Mucosa of rectum (tissue), 2 donors: ENCODE data around the gene SLFN5.
"Not testable (repeated sequence)": the region's sequence is repeated elsewhere in the genome, so short reads cannot be mapped to it uniquely, and the experiment has no call there.

Source experiments
- H3K27ac ChIP-seq, 2 donors: one replicate each; pipeline ENCODE4 v1.7.0; 2013; ENCODE audit warnings: inconsistent platforms in 2 of 2, low read depth in 2 of 2, low read length in 2 of 2
- H3K27me3 ChIP-seq, 2 donors: one replicate each; pipeline ENCODE4 v1.7.0; 2013; ENCODE audit warnings: low read length in 2 of 2; ENCODE audit not compliant: control insufficient read depth in 2 of 2, insufficient read depth in 2 of 2
- H3K36me3 ChIP-seq, 2 donors: one replicate each; pipeline ENCODE4 v1.7.0; 2013; ENCODE audit warnings: low read length in 2 of 2; ENCODE audit not compliant: control insufficient read depth in 2 of 2, insufficient read depth in 2 of 2
- H3K4me1 ChIP-seq, 2 donors: one replicate each; pipeline ENCODE4 v1.7.0; 2013; ENCODE audit warnings: low read length in 2 of 2, mild to moderate bottlenecking in 1 of 2; ENCODE audit not compliant: control insufficient read depth in 2 of 2, insufficient read depth in 2 of 2
- H3K4me3 ChIP-seq, 2 donors: one replicate each; pipeline ENCODE4 v1.7.0; 2013; ENCODE audit warnings: low read length in 2 of 2
- H3K9ac ChIP-seq, 2 donors: one replicate each; pipeline ENCODE4 v1.7.0; 2013; ENCODE audit warnings: low read length in 2 of 2, low read depth in 1 of 2, mild to moderate bottlenecking in 1 of 2
- H3K9me3 ChIP-seq, 2 donors: one replicate each; pipeline ENCODE4 v1.7.0; 2013; ENCODE audit warnings: low read length in 2 of 2; ENCODE audit not compliant: control insufficient read depth in 2 of 2
- donor health status: healthy.
- donor health status: Normal muscosa, but diverticular disease.

The SLFN5 gene

DNA sequence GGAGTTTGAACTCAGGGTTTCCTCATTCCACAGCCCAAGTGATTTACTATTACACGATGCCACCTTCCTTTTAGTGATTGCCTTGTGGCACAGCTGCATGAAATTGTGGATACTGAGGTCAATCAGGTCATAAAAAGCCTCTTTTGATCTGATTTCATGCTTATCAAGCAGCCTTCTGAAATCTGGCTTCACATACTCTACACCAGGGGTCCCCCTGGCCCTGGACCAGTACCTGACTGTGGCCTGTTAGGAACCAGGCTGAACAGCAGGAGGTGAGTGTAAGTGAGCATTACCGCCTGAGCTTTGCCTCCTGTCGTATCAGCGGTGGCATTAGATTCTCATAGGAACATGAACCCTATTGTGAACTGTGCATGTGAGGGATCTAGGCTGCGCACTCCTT, 13.8 kb downstream of the SLFN5 start:
- H3K9me3 ChIP-seq: no peaks in the 10 kb centered on the region
- H3K36me3 ChIP-seq: peaks cover 2 to 3% of the 10 kb centered on the region in 2 donors
- H3K27me3 ChIP-seq: no peaks in the 10 kb centered on the region
- H3K27ac ChIP-seq: no peak overlapping the region
- no peak overlapping the region for H3K9ac ChIP-seq
- H3K4me1 ChIP-seq: peaks cover 12 to 17% of the 10 kb centered on the region in 2 donors
- no peak overlapping the region for H3K4me3 ChIP-seq

DNA sequence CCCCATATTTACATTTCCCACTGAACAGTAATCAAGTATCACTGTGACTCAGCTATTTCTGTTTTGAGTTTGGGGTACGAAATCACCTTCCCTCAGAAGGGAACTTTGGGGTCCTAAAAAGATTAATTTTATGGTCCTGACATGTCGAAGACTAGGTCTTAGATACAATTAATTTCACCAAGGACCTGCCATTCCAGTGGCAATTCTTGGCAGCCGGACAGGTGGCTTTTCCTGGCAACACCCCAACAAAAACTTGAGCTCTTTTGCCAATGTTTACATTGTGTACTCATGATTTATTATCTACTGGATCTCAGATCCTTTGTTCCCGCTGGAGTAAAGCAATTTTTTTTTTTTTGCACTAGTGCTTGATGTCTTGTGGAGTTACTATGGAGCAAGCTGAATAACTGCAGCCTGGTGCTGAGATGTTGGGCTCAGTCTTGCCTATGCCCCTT, 14.4 kb downstream of the SLFN5 start:
- H3K4me3 ChIP-seq: no peak overlapping the region
- H3K27ac ChIP-seq: no peak overlapping the region
- peaks cover 2 to 3% of the 10 kb centered on the region in 2 donors for H3K36me3 ChIP-seq
- peaks cover 12 to 17% of the 10 kb centered on the region in 2 donors for H3K4me1 ChIP-seq
- H3K9ac ChIP-seq: no peak overlapping the region
- no peaks in the 10 kb centered on the region for H3K9me3 ChIP-seq
- no peaks in the 10 kb centered on the region for H3K27me3 ChIP-seq

DNA sequence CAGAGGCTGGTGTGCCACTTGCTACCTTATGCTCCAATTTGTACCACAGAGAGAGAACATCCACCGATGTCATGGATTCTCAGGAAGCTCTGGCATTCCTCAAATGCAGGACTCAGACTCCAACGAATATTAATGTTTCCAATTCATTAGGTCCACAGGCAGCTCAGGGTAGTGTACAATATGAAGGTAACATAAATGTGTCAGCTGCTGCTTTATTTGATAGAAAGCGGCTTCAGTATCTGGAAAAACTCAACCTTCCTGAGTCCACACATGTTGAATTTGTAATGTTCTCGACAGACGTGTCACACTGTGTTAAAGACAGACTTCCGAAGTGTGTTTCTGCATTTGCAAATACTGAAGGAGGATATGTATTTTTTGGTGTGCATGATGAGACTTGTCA, 16.1 kb downstream of the SLFN5 start:
- Histone ChIP-seq H3K9ac (no peak overlapping the region), H3K36me3 (peaks cover 5 to 10% of the 10 kb centered on the region in 2 donors), H3K27ac (no peak overlapping the region), H3K9me3 (no peaks in the 10 kb centered on the region), H3K4me1 (peaks cover 12 to 17% of the 10 kb centered on the region in 2 donors), H3K27me3 (no peaks in the 10 kb centered on the region), H3K4me3 (no peak overlapping the region)

DNA sequence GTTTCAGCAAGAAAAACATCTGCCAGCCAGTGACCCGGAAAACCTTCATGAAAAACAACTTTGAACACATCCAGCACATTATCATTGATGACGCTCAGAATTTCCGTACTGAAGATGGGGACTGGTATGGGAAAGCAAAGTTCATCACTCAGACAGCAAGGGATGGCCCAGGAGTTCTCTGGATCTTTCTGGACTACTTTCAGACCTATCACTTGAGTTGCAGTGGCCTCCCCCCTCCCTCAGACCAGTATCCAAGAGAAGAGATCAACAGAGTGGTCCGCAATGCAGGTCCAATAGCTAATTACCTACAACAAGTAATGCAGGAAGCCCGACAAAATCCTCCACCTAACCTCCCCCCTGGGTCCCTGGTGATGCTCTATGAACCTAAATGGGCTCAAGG, 22.2 kb downstream of the SLFN5 start:
- no peaks in the 10 kb centered on the region for H3K27me3 ChIP-seq
- no peak overlapping the region for H3K4me3 ChIP-seq
- no peaks in the 10 kb centered on the region for H3K4me1 ChIP-seq
- peaks cover 10 to 31% of the 10 kb centered on the region in 2 donors for H3K36me3 ChIP-seq
- H3K9ac ChIP-seq: no peak overlapping the region
- no peak overlapping the region for H3K27ac ChIP-seq
- no peaks in the 10 kb centered on the region for H3K9me3 ChIP-seq

DNA sequence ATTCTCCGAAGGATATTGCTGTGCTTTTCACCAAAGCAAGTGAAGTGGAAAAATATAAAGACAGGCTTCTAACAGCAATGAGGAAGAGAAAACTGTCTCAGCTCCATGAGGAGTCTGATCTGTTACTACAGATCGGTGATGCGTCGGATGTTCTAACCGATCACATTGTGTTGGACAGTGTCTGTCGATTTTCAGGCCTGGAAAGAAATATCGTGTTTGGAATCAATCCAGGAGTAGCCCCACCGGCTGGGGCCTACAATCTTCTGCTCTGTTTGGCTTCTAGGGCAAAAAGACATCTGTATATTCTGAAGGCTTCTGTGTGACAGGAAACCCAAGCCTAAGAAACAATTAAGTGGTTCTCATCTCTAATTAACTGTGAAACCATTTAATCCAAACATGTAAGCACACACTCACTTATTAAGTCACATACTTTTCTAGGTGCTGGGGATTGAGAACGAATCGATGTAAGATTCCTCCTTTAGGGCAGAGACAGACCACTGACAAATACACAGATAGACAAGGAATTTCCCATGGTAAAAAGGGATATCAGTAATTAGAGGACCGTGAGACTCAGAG, 22.8 kb downstream of the SLFN5 start:
- Histone ChIP-seq H3K27me3 (no peaks in the 10 kb centered on the region), H3K9ac (no peak overlapping the region), H3K4me3 (no peak overlapping the region), H3K4me1 (no peaks in the 10 kb centered on the region), H3K9me3 (no peaks in the 10 kb centered on the region), H3K27ac (no peak overlapping the region), H3K36me3 (peaks cover 10 to 31% of the 10 kb centered on the region in 2 donors)

DNA sequence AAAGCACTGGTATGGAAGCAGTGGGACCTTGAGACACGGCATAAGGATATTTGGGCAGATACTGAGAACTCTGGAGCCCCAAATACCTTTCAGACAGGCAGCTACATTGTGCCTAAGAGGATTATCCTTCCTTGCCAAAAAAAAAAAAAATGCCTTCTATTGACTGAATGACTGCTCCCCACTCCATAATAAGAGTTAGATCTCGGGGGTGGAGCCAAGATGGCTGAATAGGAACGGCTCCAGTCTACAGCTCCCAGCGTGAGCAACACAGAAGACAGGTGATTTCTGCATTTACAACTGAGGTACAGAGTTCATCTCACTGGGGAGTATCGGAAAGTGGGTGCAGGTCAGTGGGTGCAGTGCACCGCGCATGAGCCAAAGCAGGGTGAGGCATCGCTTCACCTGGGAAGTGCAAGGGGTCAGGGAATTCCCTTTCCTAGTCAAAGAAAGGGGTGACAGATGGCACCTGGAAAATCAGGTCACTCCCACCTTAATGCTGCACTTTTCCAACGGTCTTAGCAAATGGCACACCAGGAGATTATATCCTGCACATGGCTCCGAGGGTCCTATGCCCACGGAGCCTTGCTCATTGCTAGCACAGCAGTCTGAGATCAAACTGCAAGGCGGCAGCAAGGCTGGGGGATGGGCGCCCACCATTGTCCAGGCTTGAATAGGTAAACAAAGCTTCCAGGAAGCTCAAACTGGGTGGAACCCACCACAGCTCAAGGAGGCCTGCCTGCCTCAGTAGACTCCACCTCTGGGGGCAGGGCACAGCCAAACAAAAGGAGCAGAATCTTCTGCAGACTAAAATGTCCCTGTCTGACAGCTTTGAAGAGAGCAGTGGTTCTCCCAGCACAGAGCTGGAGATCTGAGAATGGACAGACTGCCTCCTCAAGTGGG, 31.5 kb downstream of the SLFN5 start:
- not testable (repeated sequence) for H3K9ac ChIP-seq, H3K27ac ChIP-seq, H3K27me3 ChIP-seq, H3K4me3 ChIP-seq, H3K4me1 ChIP-seq, H3K36me3 ChIP-seq, H3K9me3 ChIP-seq

DNA sequence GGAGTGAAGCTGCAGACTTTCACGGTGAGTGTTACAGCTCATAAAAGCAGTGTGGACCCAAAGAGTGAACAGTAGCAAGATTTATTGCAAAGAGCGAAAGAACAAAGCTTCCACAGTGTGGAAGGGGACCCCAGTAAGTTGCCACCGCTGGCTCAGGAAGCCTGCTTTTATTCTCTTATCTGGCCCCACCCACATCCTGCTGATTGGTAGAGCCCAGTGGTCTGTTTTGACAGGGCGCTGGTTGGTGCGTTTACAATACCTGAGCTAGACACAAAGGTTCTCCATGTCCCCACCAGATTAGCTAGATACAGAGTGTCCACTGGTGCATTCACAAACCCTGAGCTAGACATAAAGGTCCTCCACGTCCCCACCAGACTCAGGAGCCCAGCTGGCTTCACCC, 35.6 kb downstream of the SLFN5 start:
- H3K4me3 ChIP-seq, H3K27ac ChIP-seq, H3K9me3 ChIP-seq, H3K4me1 ChIP-seq, H3K27me3 ChIP-seq, H3K9ac ChIP-seq, H3K36me3 ChIP-seq: not testable (repeated sequence)

DNA sequence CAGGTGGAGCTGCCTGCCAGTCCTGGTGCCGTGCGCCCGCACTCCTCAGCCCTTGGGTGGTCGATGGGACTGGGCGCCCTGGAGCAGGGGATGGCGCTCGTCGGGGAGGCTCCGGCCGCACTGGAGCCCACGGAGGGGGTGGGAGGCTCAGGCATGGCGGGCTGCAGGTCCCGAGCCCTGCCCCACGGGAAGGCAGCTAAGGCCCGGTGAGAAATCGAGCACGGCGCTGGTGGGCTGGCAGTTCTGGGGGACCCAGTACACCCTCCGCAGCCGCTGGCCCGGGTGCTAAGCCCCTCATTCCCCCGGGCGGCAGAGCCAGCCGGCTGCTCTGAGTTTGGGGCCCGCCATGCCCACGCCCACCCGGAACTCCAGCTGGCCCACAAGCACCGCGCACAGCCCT, 36.0 kb downstream of the SLFN5 start:
- H3K27ac ChIP-seq, H3K36me3 ChIP-seq, H3K4me3 ChIP-seq, H3K9ac ChIP-seq, H3K4me1 ChIP-seq, H3K27me3 ChIP-seq, H3K9me3 ChIP-seq: not testable (repeated sequence)

DNA sequence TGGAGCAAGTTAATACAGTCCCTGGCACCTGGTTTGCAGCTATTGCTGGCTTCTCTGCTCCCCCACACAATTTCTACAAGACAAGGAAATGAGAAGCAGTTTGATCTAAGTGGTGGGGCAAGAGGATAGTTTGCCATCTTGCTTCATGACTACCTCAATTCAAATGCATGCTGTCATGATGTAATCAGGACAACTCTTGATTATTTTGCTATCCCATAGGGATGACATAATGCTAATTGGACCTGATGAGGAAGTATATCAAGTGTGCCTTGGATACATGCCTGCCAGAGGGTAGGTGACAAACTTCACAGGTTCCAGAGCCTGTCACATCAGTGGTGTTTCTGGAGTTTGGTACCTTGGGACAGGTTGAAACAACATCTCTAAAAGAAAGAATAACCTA, 40.9 kb downstream of the SLFN5 start:
- Histone ChIP-seq H3K27ac (no peak overlapping the region), H3K9me3 (no peaks in the 10 kb centered on the region), H3K9ac (no peak overlapping the region), H3K36me3 (no peaks in the 10 kb centered on the region), H3K4me1 (no peaks in the 10 kb centered on the region), H3K27me3 (no peaks in the 10 kb centered on the region), H3K4me3 (no peak overlapping the region)

DNA sequence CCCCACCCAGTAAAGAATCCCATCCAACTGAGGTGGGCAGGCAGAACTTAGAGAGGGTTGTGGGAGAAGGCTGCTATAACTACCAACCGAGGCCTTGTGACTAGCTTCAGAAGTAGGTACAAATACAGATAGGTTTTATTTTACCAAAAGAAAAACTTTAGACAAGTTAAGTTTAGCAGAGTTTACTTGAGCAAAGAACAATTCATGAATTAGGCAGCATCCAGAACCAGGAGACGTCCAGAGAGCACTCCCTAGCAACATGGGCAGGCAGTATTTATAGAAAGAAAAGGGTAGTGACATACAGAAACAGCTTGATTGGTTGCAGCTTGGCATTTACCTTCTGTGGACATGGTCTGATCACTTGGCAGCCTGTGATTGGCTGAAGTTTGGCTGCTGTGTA, 42.1 kb downstream of the SLFN5 start:
- Histone ChIP-seq H3K4me1 (no peaks in the 10 kb centered on the region), H3K27me3 (no peaks in the 10 kb centered on the region), H3K36me3 (no peaks in the 10 kb centered on the region), H3K9ac (no peak overlapping the region), H3K4me3 (no peak overlapping the region), H3K27ac (no peak overlapping the region), H3K9me3 (no peaks in the 10 kb centered on the region)
